ENCODE results near the gene CNTNAP5. TPM values are rescaled to one million over a fixed set of nuclear protein-coding genes. Genes with fewer than 3 reads are reported as not detected.

The CNTNAP5 gene
- total RNA-seq, 2 donors from 2014 or later, result 0.11 TPM; not detected in 1

DNA sequence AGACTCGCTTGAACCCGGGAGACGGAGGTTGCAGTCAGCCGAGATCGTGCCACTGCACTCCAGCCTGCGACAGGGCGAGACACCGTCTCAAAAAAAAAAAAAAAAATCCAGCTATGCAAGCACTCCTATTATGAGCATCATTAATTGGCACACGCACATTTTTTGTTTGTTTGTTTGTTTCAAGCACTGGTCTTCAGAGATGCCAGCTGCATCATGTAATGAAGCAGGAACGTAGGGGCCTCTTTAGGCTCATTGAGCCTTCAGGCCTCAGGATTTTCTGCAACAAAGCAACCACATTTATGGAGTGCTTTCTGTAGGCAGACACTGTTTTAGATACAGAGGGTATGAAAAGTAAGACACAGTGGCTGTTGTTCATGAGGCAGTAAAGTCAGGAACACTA is 585.8 kb downstream of the CNTNAP5 start:
- Histone ChIP-seq H3K9me3 (no peaks in the 10 kb centered on the region), H3K27me3 (replicated peaks; ENCODE audit: insufficient read depth) (no peaks in the 10 kb centered on the region), H3K36me3 (no peaks in the 10 kb centered on the region), H3K27ac (no peak overlapping the region), H3K4me3 (no peak overlapping the region), H3K4me1 (replicated peaks) (no peaks in the 10 kb centered on the region)
- TF ChIP-seq, protein P1, sequence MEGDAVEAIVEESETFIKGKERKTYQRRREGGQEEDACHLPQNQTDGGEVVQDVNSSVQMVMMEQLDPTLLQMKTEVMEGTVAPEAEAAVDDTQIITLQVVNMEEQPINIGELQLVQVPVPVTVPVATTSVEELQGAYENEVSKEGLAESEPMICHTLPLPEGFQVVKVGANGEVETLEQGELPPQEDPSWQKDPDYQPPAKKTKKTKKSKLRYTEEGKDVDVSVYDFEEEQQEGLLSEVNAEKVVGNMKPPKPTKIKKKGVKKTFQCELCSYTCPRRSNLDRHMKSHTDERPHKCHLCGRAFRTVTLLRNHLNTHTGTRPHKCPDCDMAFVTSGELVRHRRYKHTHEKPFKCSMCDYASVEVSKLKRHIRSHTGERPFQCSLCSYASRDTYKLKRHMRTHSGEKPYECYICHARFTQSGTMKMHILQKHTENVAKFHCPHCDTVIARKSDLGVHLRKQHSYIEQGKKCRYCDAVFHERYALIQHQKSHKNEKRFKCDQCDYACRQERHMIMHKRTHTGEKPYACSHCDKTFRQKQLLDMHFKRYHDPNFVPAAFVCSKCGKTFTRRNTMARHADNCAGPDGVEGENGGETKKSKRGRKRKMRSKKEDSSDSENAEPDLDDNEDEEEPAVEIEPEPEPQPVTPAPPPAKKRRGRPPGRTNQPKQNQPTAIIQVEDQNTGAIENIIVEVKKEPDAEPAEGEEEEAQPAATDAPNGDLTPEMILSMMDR (IDR thresholded peaks at IDR 0.05), result no peak
- TF ChIP-seq POLR2AphosphoS5 (IDR thresholded peaks at IDR 0.05) (no peak), POLR2A (IDR thresholded peaks at IDR 0.05) (no peak)
- no peak for DNase-seq (ENCODE audit: low spot score)
- WGBS, result 94% methylated on average over 10 of the region's 10 CpGs
- intact Hi-C loops (cut with DNase I), result no loop called here

DNA sequence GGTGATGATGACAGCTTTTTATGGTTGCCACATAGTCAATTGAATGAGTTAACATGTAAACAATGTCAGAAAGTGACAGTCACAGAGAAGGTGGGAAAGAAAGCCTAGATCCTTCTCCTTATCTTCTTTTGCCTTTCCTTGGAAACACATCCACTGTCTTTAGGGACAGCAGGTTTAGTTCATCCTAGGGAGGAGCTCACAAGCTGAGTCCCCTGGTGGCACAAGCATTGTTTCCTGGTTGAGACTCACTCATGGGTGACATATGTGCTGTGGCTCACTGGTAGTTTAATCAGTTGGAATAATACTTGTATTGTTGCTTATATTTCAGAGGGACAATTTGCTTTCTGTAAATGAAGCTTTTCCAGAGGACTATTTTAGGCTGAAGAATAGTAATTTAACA is 598.5 kb downstream of the CNTNAP5 start:
- intact Hi-C loops (cut with DNase I), result no loop called here
- no peaks in the 10 kb centered on the region for H3K4me1 ChIP-seq (replicated peaks)
- H3K27ac ChIP-seq, result no peak overlapping the region
- TF ChIP-seq POLR2A (IDR thresholded peaks at IDR 0.05), result no peak
- TF ChIP-seq, protein P1 (IDR thresholded peaks at IDR 0.05), result no peak
- no peak for TF ChIP-seq POLR2AphosphoS5 (IDR thresholded peaks at IDR 0.05)
- DNase-seq (ENCODE audit: low spot score), result no peak
- H3K4me3 ChIP-seq, result no peak overlapping the region
- no peaks in the 10 kb centered on the region for H3K9me3 ChIP-seq
- H3K27me3 ChIP-seq (replicated peaks; ENCODE audit: insufficient read depth), result no peaks in the 10 kb centered on the region
- no peaks in the 10 kb centered on the region for H3K36me3 ChIP-seq

DNA sequence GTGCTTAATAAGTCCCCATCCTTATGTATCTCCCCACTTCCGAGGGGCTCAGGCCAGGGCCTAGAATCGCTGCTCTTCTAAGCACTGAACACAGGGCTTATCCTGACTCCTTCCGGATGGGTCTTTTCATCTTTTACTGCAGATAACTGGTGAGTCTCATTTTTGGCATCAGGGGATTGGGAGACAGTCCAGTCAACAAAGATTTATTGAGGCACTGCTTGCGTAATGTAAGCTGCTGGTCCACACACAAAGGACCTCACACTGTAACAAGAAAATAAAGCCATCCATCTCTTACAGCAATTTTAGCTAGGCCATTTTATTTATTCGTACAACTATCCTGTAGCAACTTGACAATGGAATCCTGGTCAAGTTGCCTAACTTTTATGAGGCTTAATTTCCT is 600.5 kb downstream of the CNTNAP5 start:
- H3K4me3 ChIP-seq, result no peak overlapping the region
- no peaks in the 10 kb centered on the region for H3K36me3 ChIP-seq
- no peaks in the 10 kb centered on the region for H3K9me3 ChIP-seq
- no peak for DNase-seq (ENCODE audit: low spot score)
- H3K4me1 ChIP-seq (replicated peaks), result no peaks in the 10 kb centered on the region
- 73% methylated on average over 5 of the region's 5 CpGs for WGBS
- intact Hi-C loops (cut with DNase I), result no loop called here
- TF ChIP-seq POLR2A (IDR thresholded peaks at IDR 0.05) (no peak), POLR2AphosphoS5 (IDR thresholded peaks at IDR 0.05) (no peak)
- TF ChIP-seq, protein P1 (IDR thresholded peaks at IDR 0.05), result no peak
- H3K27me3 ChIP-seq (replicated peaks; ENCODE audit: insufficient read depth), result no peaks in the 10 kb centered on the region
- no peak overlapping the region for H3K27ac ChIP-seq

GRCh38 chr2:124626993-124627392 is 601.9 kb downstream of the CNTNAP5 start:
- TF ChIP-seq POLR2AphosphoS5 (IDR thresholded peaks at IDR 0.05) (no peak), POLR2A (IDR thresholded peaks at IDR 0.05) (no peak)
- TF ChIP-seq, protein P1 (IDR thresholded peaks at IDR 0.05), result no peak
- Histone ChIP-seq H3K9me3 (no peaks in the 10 kb centered on the region), H3K36me3 (no peaks in the 10 kb centered on the region), H3K4me1 (replicated peaks) (no peaks in the 10 kb centered on the region), H3K27ac (no peak overlapping the region), H3K27me3 (replicated peaks; ENCODE audit: insufficient read depth) (no peaks in the 10 kb centered on the region), H3K4me3 (no peak overlapping the region)
- no peak for DNase-seq (ENCODE audit: low spot score)
- intact Hi-C loops (cut with DNase I), result no loop called here
- 87% methylated on average over 5 of the region's 5 CpGs for WGBS

GRCh38 chr2:124633812-124634211 is 608.7 kb downstream of the CNTNAP5 start:
- Histone ChIP-seq H3K9me3 (no peaks in the 10 kb centered on the region), H3K4me3 (no peak overlapping the region), H3K36me3 (no peaks in the 10 kb centered on the region), H3K4me1 (replicated peaks) (no peaks in the 10 kb centered on the region), H3K27ac (no peak overlapping the region), H3K27me3 (replicated peaks; ENCODE audit: insufficient read depth) (no peaks in the 10 kb centered on the region)
- no peak for DNase-seq (ENCODE audit: low spot score)
- 90% methylated on average over 2 of the region's 2 CpGs for WGBS
- intact Hi-C loops (cut with DNase I), result no loop called here
- TF ChIP-seq POLR2AphosphoS5 (IDR thresholded peaks at IDR 0.05) (no peak), POLR2A (IDR thresholded peaks at IDR 0.05) (no peak)
- TF ChIP-seq, protein P1 (IDR thresholded peaks at IDR 0.05), result no peak
